MCF 10A (cell line): ENCODE results near the gene TTC31. TPM values are rescaled to one million over a fixed set of nuclear protein-coding genes. Genes with fewer than 3 reads are reported as not detected.
A peak's percentile ranks its signal among the peaks of the same experiment; 100 is the strongest.

ENCODE experiments used
- BruUV-seq: library from RNA; stranded (reverse); fragments of 400-500 nt; replicated peaks from 2 replicates; lab custom pipeline; 2021; lab: Mats Ljungman, UMichigan
- CTCF ChIA-PET: fragments of 300-600 bp; sonication (Branson Sonifier 250); formaldehyde crosslinking; extraction: SDS; loops from one replicate; lab custom pipeline; 2021; ENCODE audit warnings: antibody characterized with exemption, inconsistent platforms; lab: Yijun Ruan, JAX
- POLR2A ChIA-PET: fragments of 300-600, 350-650 bp; sonication (Branson Sonifier 250); formaldehyde crosslinking; extraction: SDS; loops from one replicate; lab custom pipeline; 2020; ENCODE audit warnings: antibody characterized with exemption, inconsistent platforms; lab: Yijun Ruan, JAX
- DNase-seq: peaks from one replicate; pipeline ENCODE4 v3.0.0-alpha.2; 2018; ENCODE audit not compliant: unreplicated experiment
- H3K27ac Mint-ChIP-seq: one replicate; pipeline ENCODE4 v1.8.0; 2022; ENCODE audit warnings: mild to moderate bottlenecking, low read depth, mixed read lengths; ENCODE audit not compliant: unreplicated experiment
- H3K27me3 Mint-ChIP-seq: one replicate; pipeline ENCODE4 v1.8.0; 2022; ENCODE audit warnings: mixed read lengths; ENCODE audit not compliant: insufficient read depth, unreplicated experiment
- H3K36me3 Mint-ChIP-seq: one replicate; pipeline ENCODE4 v1.8.0; 2022; ENCODE audit warnings: mild to moderate bottlenecking, moderate library complexity, mixed read lengths; ENCODE audit not compliant: insufficient read depth, unreplicated experiment
- H3K4me1 Mint-ChIP-seq: one replicate; pipeline ENCODE4 v1.8.0; 2022; ENCODE audit warnings: mixed read lengths; ENCODE audit not compliant: insufficient read depth, unreplicated experiment
- H3K4me3 Mint-ChIP-seq: one replicate; pipeline ENCODE4 v1.8.0; 2022; ENCODE audit warnings: mild to moderate bottlenecking, moderate library complexity, mixed read lengths; ENCODE audit not compliant: unreplicated experiment
- H3K9me3 Mint-ChIP-seq: one replicate; pipeline ENCODE4 v1.8.0; 2022; ENCODE audit warnings: mixed read lengths; ENCODE audit not compliant: unreplicated experiment
- intact Hi-C: fragments of 100-400 bp; cut with micrococcal nuclease; formaldehyde crosslinking; loops from 2 replicates; pipeline ENCODE4 v1.14.1; 2022
- total RNA-seq: library from RNA; stranded (reverse); gene quantifications from 2 replicates; pipeline ENCODE4 v1.2.3, GENCODE V29; 2022
- TF ChIP-seq, protein P1 (sequence below): fragments of 200-600 bp; IDR thresholded peaks from one replicate; pipeline ENCODE4 v1.8.0; 2022; ENCODE audit warnings: antibody characterized with exemption, mild to moderate bottlenecking; ENCODE audit not compliant: unreplicated experiment

The TTC31 gene
- total RNA-seq, 1 experiment from 2014 or later = 17.6 TPM

DNA sequence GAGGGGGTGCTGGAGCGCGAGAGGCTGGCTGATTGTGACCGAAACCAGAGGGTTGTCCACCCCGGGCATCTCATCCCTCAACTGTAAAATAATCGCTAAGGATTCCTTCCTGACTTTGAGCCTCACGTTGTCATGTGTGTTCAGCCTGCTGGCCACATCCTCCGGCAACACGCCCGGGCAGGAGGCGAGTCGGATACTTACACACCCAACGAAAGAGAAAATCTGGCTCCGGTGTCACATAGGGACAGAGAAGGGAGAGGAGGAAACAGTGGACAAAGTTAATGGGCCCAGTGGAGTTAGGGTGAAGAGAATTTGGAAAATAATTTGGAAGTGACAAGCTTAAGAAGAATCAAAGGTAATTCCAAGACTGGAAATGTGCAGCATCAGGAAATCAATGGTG is 33.8 kb downstream of the TTC31 start:
- ChIA-PET POLR2A (interaction anchor here (1.4 kb wide), 1 partner anchor 9 kb away, joined by 4 read pairs; the partner anchor contains the start of gene PCGF1), CTCF (no interaction called here)
- Mint-ChIP-seq H3K9me3 (no peaks in the 10 kb centered on the region), H3K27me3 (peaks cover 11% of the 10 kb centered on the region), H3K4me1 (no peaks in the 10 kb centered on the region), H3K36me3 (peaks cover 2% of the 10 kb centered on the region), H3K27ac (no peak overlapping the region), H3K4me3 (no peak overlapping the region)
- intact Hi-C loops = no loop called here
- TF ChIP-seq, protein P1, sequence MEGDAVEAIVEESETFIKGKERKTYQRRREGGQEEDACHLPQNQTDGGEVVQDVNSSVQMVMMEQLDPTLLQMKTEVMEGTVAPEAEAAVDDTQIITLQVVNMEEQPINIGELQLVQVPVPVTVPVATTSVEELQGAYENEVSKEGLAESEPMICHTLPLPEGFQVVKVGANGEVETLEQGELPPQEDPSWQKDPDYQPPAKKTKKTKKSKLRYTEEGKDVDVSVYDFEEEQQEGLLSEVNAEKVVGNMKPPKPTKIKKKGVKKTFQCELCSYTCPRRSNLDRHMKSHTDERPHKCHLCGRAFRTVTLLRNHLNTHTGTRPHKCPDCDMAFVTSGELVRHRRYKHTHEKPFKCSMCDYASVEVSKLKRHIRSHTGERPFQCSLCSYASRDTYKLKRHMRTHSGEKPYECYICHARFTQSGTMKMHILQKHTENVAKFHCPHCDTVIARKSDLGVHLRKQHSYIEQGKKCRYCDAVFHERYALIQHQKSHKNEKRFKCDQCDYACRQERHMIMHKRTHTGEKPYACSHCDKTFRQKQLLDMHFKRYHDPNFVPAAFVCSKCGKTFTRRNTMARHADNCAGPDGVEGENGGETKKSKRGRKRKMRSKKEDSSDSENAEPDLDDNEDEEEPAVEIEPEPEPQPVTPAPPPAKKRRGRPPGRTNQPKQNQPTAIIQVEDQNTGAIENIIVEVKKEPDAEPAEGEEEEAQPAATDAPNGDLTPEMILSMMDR = no peak
- no TSS peak for BruUV-seq
- no peak for DNase-seq

GRCh38 chr2:74522516-74522915 is 39.6 kb downstream of the TTC31 start:
- intact Hi-C loops = no loop called here
- Mint-ChIP-seq H3K9me3 (no peaks in the 10 kb centered on the region), H3K36me3 (peaks cover 32% of the 10 kb centered on the region), H3K4me1 (peaks cover 15% of the 10 kb centered on the region), H3K4me3 (no peak overlapping the region), H3K27ac (no peak overlapping the region), H3K27me3 (peaks cover 11% of the 10 kb centered on the region)
- BruUV-seq = no TSS peak
- no peak for DNase-seq
- ChIA-PET POLR2A (interaction anchor here (1.0 to 1.5 kb wide), 2 partner anchors 10 to 22 kb away, joined by 3 to 4 read pairs; no protein-coding TSS in a partner anchor), CTCF (interaction anchor here (1.5 kb wide), 1 partner anchor 23 kb away, joined by 4 read pairs; no protein-coding TSS in a partner anchor)
- TF ChIP-seq, protein P1 = no peak

GRCh38 chr2:74524005-74524404 is 41.1 kb downstream of the TTC31 start:
- Mint-ChIP-seq H3K9me3 (no peaks in the 10 kb centered on the region), H3K36me3 (peaks cover 34% of the 10 kb centered on the region), H3K27me3 (peaks cover 5% of the 10 kb centered on the region), H3K4me1 (peaks cover 26% of the 10 kb centered on the region), H3K27ac (no peak overlapping the region), H3K4me3 (no peak overlapping the region)
- no TSS peak for BruUV-seq
- intact Hi-C loops = no loop called here
- TF ChIP-seq, protein P1 = no peak
- CTCF ChIA-PET = interaction anchor here (0.5 kb wide), 1 partner anchor 84 kb away, joined by 3 read pairs; no protein-coding TSS in a partner anchor
- POLR2A ChIA-PET = interaction anchor here (1.1 kb wide), 1 partner anchor 17 kb away, joined by 3 read pairs; no protein-coding TSS in a partner anchor
- no peak for DNase-seq

DNA sequence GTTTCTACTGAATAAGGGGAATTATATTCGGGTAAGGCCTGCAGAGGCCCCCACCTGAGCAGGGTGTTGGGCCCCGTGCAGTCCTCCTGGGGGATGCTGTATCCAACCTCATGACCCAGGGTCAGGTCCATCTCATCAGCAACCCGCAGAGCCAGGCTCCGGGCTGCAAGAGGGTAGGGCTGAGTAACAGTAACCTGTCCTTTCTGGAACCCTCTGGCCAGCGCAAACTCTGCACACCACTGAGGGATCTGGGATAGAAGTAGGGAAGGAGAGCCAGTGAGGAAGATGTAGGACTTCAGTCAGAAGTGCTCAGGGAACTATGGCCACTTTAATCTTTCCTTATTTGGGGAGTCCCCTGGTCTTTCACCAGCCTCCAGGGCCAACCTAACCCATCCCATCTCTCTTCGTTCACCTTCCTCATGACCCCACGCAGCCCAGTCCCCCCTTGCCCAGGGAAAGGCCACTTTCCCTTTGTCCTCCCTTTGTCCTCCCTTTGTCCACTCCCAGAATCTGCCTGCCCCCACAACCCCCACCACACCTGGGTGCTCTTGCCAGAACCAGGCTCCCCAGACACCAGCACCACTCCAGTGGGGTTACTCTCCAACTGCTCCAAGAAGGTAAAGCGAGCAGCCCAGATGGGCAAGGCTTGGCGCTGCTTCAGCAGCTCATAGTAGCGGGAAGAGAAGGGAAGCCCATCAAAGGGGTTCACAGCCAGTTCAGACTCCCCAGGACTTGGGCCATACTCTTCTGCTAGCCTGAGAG is 42.3 kb downstream of the TTC31 start:
- no peak for DNase-seq
- POLR2A ChIA-PET = interaction anchor here (0.7 to 8.1 kb wide), 4 partner anchors 18 to 42 kb away, joined by 3 to 135 read pairs (median 3); partner anchors contain the start of genes CCDC142, PCGF1 and TTC31
- intact Hi-C loops = no loop called here
- Mint-ChIP-seq H3K27ac (peak overlapping the region; percentile 91), H3K4me3 (no peak overlapping the region), H3K4me1 (peaks cover 26% of the 10 kb centered on the region), H3K9me3 (no peaks in the 10 kb centered on the region), H3K27me3 (no peaks in the 10 kb centered on the region), H3K36me3 (peaks cover 38% of the 10 kb centered on the region)
- BruUV-seq = no TSS peak
- CTCF ChIA-PET = interaction anchor here (0.6 kb wide), 1 partner anchor 42 kb away, joined by 3 read pairs; the partner anchor contains the start of genes CCDC142 and TTC31
- TF ChIP-seq, protein P1 = no peak
